ENCODE measurements around the gene OR13A1. TPM values are rescaled to one million over a fixed set of nuclear protein-coding genes. Genes with fewer than 3 reads are reported as not detected.

The OR13A1 gene
- total RNA-seq, 4 donors from 2014 or later = 0.09 to 1.5 (median 0.29) TPM

DNA sequence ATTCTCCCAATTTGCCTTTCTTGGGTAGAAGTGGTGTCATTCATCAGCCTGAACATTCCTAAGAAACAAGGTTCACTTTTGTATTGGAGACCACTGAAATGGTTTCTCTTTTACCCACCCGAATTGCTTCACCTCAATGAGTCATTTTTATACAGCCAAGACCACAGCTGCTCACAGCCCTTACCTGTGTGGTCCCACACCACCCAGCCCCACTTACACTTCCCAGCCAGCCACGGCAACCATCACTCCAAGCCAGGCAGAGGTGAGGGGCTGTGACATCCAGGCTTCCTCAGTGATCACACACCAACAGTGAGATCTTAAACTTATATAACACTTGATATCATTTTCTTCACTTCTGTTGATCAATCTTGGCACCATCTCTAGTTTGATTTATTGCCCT lies 20.7 kb downstream of the OR13A1 start:
- WGBS, 2 donors = 39 to 66% methylated on average over 2 of the region's 2 CpGs
- TF ChIP-seq POLR2A (IDR thresholded peaks at IDR 0.05) = no peak
- TF ChIP-seq CTCF (IDR thresholded peaks at IDR 0.05) = no peak
- peaks cover 0 to 8% (median 0%) of the 10 kb centered on the region in 4 donors for H3K27me3 ChIP-seq

GRCh38 chr10:45286980-45287379 lies 28.4 kb downstream of the OR13A1 start:
- no peak overlapping the region for H3K27ac ChIP-seq
- 47 to 89% methylated on average over 1 of the region's 1 CpG for WGBS, 2 donors
- no peaks in the 10 kb centered on the region for H3K27me3 ChIP-seq
- no peak overlapping the region for H3K4me3 ChIP-seq
- no peak for TF ChIP-seq POLR2A (IDR thresholded peaks at IDR 0.05)
- no peak for TF ChIP-seq CTCF (IDR thresholded peaks at IDR 0.05)
- no peaks in the 10 kb centered on the region for H3K4me1 ChIP-seq
- H3K9me3 ChIP-seq = no peaks in the 10 kb centered on the region
- DNase-seq = no peak
- no peaks in the 10 kb centered on the region for H3K36me3 ChIP-seq
- intact Hi-C loops (cut with DNase I) = no loop called here

More for the DNA sequence above, 20.7 kb downstream of the OR13A1 start:
- Histone ChIP-seq H3K36me3 (no peaks in the 10 kb centered on the region), H3K27ac (no peak overlapping the region), H3K4me1 (no peaks in the 10 kb centered on the region), H3K9me3 (peaks cover 0 to 7% (median 0%) of the 10 kb centered on the region in 3 donors), H3K4me3 (no peak overlapping the region)
- no peak for DNase-seq
- intact Hi-C loops (cut with DNase I) = no loop called here

DNA sequence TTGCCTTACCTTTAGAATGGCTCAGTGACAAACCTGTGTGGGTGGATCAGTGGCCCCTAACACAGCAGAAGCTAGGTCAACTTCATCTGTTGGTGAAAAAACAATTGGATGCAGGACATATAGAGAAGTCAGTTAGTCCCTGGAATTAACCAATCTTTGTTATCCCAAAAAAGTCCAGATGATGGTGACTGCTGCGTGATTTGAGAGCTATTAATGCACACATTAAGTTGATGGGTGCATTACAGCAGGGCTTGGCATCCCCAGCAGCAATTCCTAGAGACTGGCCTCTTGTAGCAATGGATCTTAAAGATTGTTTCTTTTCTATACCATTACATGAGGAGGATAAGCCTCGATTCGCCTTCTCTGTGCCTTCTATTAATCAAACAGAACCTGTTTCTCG lies 33.3 kb downstream of the OR13A1 start:
- H3K36me3 ChIP-seq = no peaks in the 10 kb centered on the region
- no peak overlapping the region for H3K4me3 ChIP-seq
- H3K4me1 ChIP-seq = no peaks in the 10 kb centered on the region
- peaks cover 0 to 5% (median 0%) of the 10 kb centered on the region in 4 donors for H3K27me3 ChIP-seq
- 35 to 38% methylated on average over 4 of the region's 4 CpGs for WGBS, 2 donors
- H3K27ac ChIP-seq = no peak overlapping the region
- no peak for TF ChIP-seq POLR2A (IDR thresholded peaks at IDR 0.05)
- TF ChIP-seq CTCF (IDR thresholded peaks at IDR 0.05) = no peak
- H3K9me3 ChIP-seq = no peaks in the 10 kb centered on the region
- intact Hi-C loops (cut with DNase I) = no loop called here
- no peak for DNase-seq

GRCh38 chr10:45280113-45280760 lies 35.2 kb downstream of the OR13A1 start:
- intact Hi-C loops (cut with DNase I) = no loop called here
- 33 to 44% methylated on average over 2 to 3 of the region's 3 CpGs for WGBS, 2 donors
- Histone ChIP-seq H3K9me3 (no peaks in the 10 kb centered on the region), H3K4me1 (no peaks in the 10 kb centered on the region), H3K4me3 (no peak overlapping the region), H3K36me3 (no peaks in the 10 kb centered on the region), H3K27me3 (peaks cover 0 to 5% (median 0%) of the 10 kb centered on the region in 4 donors), H3K27ac (no peak overlapping the region)
- TF ChIP-seq CTCF (IDR thresholded peaks at IDR 0.05) (no peak), POLR2A (IDR thresholded peaks at IDR 0.05) (no peak)
- no peak for DNase-seq

GRCh38 chr10:45279682-45280081 lies 35.7 kb downstream of the OR13A1 start:
- WGBS, 2 donors = 73 to 80% methylated on average over 1 of the region's 1 CpG
- intact Hi-C loops (cut with DNase I) = no loop called here
- no peak overlapping the region for H3K27ac ChIP-seq
- no peak for DNase-seq
- TF ChIP-seq POLR2A (IDR thresholded peaks at IDR 0.05) (no peak), CTCF (IDR thresholded peaks at IDR 0.05) (no peak)
- H3K9me3 ChIP-seq = no peaks in the 10 kb centered on the region
- no peaks in the 10 kb centered on the region for H3K4me1 ChIP-seq
- no peaks in the 10 kb centered on the region for H3K36me3 ChIP-seq
- no peak overlapping the region for H3K4me3 ChIP-seq
- H3K27me3 ChIP-seq = peaks cover 0 to 5% (median 0%) of the 10 kb centered on the region in 4 donors

Measured in esophagus squamous epithelium (tissue), 5 donors.